ENCODE measurements around the gene EXOC2.

EXOC2 gene

GRCh38 chr6:654136-654535 is 38.8 kb downstream of the EXOC2 start:
- Histone ChIP-seq H3K9me3 (ENCODE audit: severe bottlenecking) (no peaks in the 10 kb centered on the region), H3K36me3 (ENCODE audit: low read depth) (no peaks in the 10 kb centered on the region), H3K4me3 (ENCODE audit: severe bottlenecking) (no peak overlapping the region), H3K4me1 (ENCODE audit: insufficient read depth, poor library complexity, severe bottlenecking) (no peaks in the 10 kb centered on the region), H3K27ac (ENCODE audit: poor library complexity, severe bottlenecking) (no peak overlapping the region), H3K27me3 (ENCODE audit: insufficient read depth, poor library complexity, severe bottlenecking) (no peaks in the 10 kb centered on the region)
- no peak for TF ChIP-seq CTCF (IDR thresholded peaks at IDR 0.05; ENCODE audit: poor library complexity, severe bottlenecking)
- no peak for ATAC-seq (ENCODE audit: low read depth)
- DNase-seq (ENCODE audit: low spot score), result no peak

GRCh38 chr6:652865-653264 is 40.1 kb downstream of the EXOC2 start:
- no peak for TF ChIP-seq CTCF (IDR thresholded peaks at IDR 0.05; ENCODE audit: poor library complexity, severe bottlenecking)
- no peak for ATAC-seq (ENCODE audit: low read depth)

GRCh38 chr6:650098-650497 is 42.8 kb downstream of the EXOC2 start:
- no peak for ATAC-seq (ENCODE audit: low read depth)
- no peak overlapping the region for H3K27ac ChIP-seq (ENCODE audit: poor library complexity, severe bottlenecking)

More at GRCh38 chr6:652865-653264, 40.1 kb downstream of the EXOC2 start:
- no peak overlapping the region for H3K4me3 ChIP-seq (ENCODE audit: severe bottlenecking)
- no peaks in the 10 kb centered on the region for H3K4me1 ChIP-seq (ENCODE audit: insufficient read depth, poor library complexity, severe bottlenecking)
- H3K36me3 ChIP-seq (ENCODE audit: low read depth), result no peaks in the 10 kb centered on the region
- DNase-seq (ENCODE audit: low spot score), result no peak
- H3K27ac ChIP-seq (ENCODE audit: poor library complexity, severe bottlenecking), result no peak overlapping the region
- no peaks in the 10 kb centered on the region for H3K9me3 ChIP-seq (ENCODE audit: severe bottlenecking)
- H3K27me3 ChIP-seq (ENCODE audit: insufficient read depth, poor library complexity, severe bottlenecking), result no peaks in the 10 kb centered on the region

GRCh38 chr6:642805-643204 is 50.1 kb downstream of the EXOC2 start:
- no peak for TF ChIP-seq CTCF (IDR thresholded peaks at IDR 0.05; ENCODE audit: poor library complexity, severe bottlenecking)
- no peaks in the 10 kb centered on the region for H3K4me1 ChIP-seq (ENCODE audit: insufficient read depth, poor library complexity, severe bottlenecking)
- H3K4me3 ChIP-seq (ENCODE audit: severe bottlenecking), result no peak overlapping the region
- no peaks in the 10 kb centered on the region for H3K27me3 ChIP-seq (ENCODE audit: insufficient read depth, poor library complexity, severe bottlenecking)
- ATAC-seq (ENCODE audit: low read depth) (no peak), DNase-seq (ENCODE audit: low spot score) (no peak)
- H3K27ac ChIP-seq (ENCODE audit: poor library complexity, severe bottlenecking), result no peak overlapping the region
- no peaks in the 10 kb centered on the region; the same call in 1 of the 2 replicates for H3K36me3 ChIP-seq (ENCODE audit: low read depth)
- H3K9me3 ChIP-seq (ENCODE audit: severe bottlenecking), result no peaks in the 10 kb centered on the region

More at GRCh38 chr6:650098-650497, 42.8 kb downstream of the EXOC2 start:
- TF ChIP-seq CTCF (IDR thresholded peaks at IDR 0.05; ENCODE audit: poor library complexity, severe bottlenecking), result no peak
- H3K4me1 ChIP-seq (ENCODE audit: insufficient read depth, poor library complexity, severe bottlenecking), result no peaks in the 10 kb centered on the region
- no peak for DNase-seq (ENCODE audit: low spot score)
- H3K4me3 ChIP-seq (ENCODE audit: severe bottlenecking), result no peak overlapping the region
- H3K36me3 ChIP-seq (ENCODE audit: low read depth), result no peaks in the 10 kb centered on the region
- H3K9me3 ChIP-seq (ENCODE audit: severe bottlenecking), result no peaks in the 10 kb centered on the region
- no peaks in the 10 kb centered on the region for H3K27me3 ChIP-seq (ENCODE audit: insufficient read depth, poor library complexity, severe bottlenecking)

GRCh38 chr6:641225-641985 is 51.5 kb downstream of the EXOC2 start:
- H3K4me1 ChIP-seq (ENCODE audit: insufficient read depth, poor library complexity, severe bottlenecking), result no peaks in the 10 kb centered on the region
- H3K27ac ChIP-seq (ENCODE audit: poor library complexity, severe bottlenecking), result no peak overlapping the region
- no peaks in the 10 kb centered on the region for H3K27me3 ChIP-seq (ENCODE audit: insufficient read depth, poor library complexity, severe bottlenecking)
- H3K36me3 ChIP-seq (ENCODE audit: low read depth), result peaks cover 9% of the 10 kb centered on the region; the same call in 1 of the 2 replicates
- no peak overlapping the region for H3K4me3 ChIP-seq (ENCODE audit: severe bottlenecking)
- ATAC-seq (ENCODE audit: low read depth) (no peak), DNase-seq (ENCODE audit: low spot score) (no peak)
- TF ChIP-seq CTCF (IDR thresholded peaks at IDR 0.05; ENCODE audit: poor library complexity, severe bottlenecking), result no peak
- no peaks in the 10 kb centered on the region for H3K9me3 ChIP-seq (ENCODE audit: severe bottlenecking)

Data from RWPE2 (cell line).